D721Med (cell line): Measurements from ENCODE around the gene CAB39.

Experiments used
- DNase-seq: peaks from one replicate; pipeline ENCODE4 v3.0.0; 2011; ENCODE audit warnings: low spot score; ENCODE audit not compliant: insufficient read length
- FAIRE-seq: peaks from 2 replicates; lab custom pipeline; 2011; peaks lifted over from hg19 to GRCh38; lab: Jason Lieb, UNC
- CTCF ChIP-seq: IDR thresholded peaks from 2 replicates; pipeline ENCODE4 v1.5.1; 2012; ENCODE audit warnings: mild to moderate bottlenecking, control low read depth; ENCODE audit not compliant: insufficient read depth; ENCODE audit errors: missing control alignments

The CAB39 gene

DNA sequence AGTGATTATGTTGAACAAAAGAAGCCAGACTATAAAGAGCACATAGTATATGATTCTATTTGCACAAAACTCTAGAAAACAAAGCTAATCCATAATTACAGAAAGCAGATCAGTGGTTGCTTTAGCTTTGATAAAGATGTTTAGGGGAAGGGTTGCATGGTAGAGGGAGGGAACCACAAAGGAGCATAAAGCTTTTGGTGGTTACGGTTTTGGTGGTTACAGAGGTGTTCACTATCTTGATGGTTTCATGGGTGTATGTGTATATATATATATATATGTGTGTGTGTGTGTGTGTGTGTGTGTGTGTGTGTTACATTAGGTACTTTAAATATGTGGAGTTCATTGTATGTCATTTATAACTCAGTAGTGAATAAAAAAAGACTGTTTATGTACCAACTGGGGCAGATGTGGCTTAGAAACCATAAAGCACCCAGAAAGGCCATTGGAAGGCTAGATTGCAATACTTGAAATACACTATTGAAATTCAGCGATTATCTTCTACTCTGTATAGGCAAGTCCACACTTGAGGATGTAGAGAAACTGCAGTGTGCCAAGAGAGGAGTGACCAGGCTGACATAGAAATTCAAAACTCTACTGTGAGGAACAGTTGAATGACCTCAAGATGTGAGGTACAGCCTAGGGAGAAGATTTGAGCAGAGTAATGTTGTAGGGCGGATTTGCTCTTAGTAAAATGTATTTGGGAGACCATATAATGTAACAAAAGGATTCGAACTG lies 60.6 kb downstream of the CAB39 start:
- FAIRE-seq: no peak
- DNase-seq: no peak
- no peak for TF ChIP-seq CTCF

DNA sequence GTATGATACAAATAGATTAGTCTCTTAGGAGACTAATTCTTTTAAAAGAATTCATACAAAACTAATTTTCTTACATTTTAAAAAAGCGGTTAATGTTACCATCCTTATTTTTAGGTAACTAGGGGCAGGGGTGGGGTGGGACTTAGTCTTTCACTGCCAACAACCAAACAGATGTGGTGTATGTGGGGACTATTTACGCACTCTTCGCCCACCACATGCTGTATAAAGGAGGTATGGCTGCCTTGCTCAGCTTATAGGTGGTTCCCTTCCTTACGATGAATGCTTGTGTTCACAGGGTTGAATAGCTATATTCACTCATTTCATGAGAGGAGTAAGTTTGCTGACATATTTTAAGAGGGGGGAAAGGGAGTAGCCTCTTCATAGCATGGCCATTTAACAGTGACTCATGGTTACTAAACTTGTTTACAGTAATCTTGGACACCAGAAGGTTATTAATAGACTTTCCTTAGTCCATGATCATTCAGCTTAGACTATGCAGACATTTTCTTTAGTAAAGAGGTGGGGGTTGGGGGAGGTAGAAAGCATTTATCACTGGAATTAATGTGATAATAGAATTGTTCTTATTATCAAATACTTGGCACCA lies 61.8 kb downstream of the CAB39 start:
- FAIRE-seq (no peak), DNase-seq (no peak)
- TF ChIP-seq CTCF: no peak

GRCh38 chr2:230775737-230776136 lies 63.1 kb downstream of the CAB39 start:
- no peak for DNase-seq
- FAIRE-seq: no peak
- TF ChIP-seq CTCF: no peak

- no peak for TF ChIP-seq CTCF
- DNase-seq: no peak
- no peak for FAIRE-seq
Measured at GRCh38 chr2:230777721-230778120, 65.1 kb downstream of the CAB39 start.

- DNase-seq (no peak), FAIRE-seq (no peak)
- TF ChIP-seq CTCF: no peak
Measured at GRCh38 chr2:230778350-230779063, 65.9 kb downstream of the CAB39 start.

- TF ChIP-seq CTCF: no peak
- DNase-seq (no peak), FAIRE-seq (no peak)
Measured at GRCh38 chr2:230779126-230779525, 66.5 kb downstream of the CAB39 start.
